GM19238 (cell line): ENCODE results near the gene NUP210L.
A peak's percentile ranks its signal among the peaks of the same experiment; 100 is the strongest.
"Not testable (repeated sequence)": the region's sequence is repeated elsewhere in the genome, so short reads cannot be mapped to it uniquely, and the experiment has no call there.

ENCODE experiments used
- DNase-seq: peaks from one replicate; pipeline ENCODE4 v3.0.0; 2011; ENCODE audit warnings: low spot score; ENCODE audit not compliant: insufficient read length

The NUP210L gene

GRCh38 chr1:154170547-154171222 is 15.8 kb upstream of the NUP210L start:
- DNase-seq, result no peak

- no peak for DNase-seq
Observed at GRCh38 chr1:154167461-154167860, 12.6 kb upstream of the NUP210L start.

- no peak for DNase-seq
Observed at GRCh38 chr1:154166207-154166606, 11.3 kb upstream of the NUP210L start.

DNA sequence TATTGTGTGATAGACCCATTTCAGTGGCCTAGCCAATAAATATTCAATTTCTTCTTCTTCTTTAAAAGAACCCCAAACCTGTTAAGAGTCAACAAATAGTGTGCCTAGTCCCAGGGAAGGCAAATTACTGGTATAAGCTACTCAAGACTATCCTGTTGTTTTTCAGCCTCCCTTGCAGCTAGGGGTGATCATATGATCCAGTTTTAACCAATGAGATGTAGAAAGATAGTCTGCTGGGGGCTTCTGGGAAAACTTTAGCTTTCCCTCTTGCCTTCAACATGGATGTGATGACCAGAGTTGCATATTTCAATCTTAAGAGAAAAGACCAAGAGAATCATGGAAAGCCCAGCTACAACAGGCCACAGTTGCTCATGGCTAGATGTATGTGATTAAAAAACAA is 4.7 kb upstream of the NUP210L start:
- no peak for DNase-seq

DNA sequence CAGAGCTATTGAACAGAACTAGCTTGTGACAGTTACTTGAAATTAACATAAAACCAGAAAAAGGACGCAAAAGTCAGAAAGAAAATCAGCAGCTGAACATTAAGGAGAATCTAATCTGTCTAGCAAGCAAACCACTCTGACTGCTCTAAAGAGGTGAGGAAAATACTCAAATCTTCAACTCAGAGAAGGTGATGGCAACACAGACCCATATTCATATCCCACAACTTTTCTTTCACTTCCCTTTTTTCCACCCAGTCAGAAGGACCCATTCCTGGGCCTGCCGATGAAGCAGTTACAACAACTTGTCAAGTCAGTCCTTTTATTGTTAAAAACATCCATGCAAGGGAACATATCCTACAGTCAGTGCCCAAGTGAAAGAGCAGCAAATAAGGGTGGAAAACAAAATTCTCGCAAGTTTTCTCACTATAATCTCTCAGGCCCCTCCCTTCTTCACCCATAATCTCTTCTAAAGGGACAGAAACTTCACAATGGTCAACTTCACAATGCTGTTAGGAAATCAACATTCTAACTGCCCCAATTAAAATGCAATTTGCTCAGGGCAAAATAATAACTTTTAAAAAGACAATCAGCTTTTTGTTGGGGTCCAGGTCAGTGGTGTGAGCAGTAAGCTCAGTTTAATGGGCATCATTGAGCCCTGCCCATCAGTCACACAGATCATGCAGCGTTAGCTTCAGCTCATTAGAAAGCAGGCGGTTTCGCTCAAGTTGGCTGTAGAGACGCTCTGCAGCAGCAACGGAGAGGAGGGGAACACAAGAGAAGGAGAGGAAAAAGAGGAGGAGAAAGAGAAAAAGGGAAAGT is 3.6 kb upstream of the NUP210L start:
- DNase-seq, result no peak

GRCh38 chr1:154157520-154158306 is 2.8 kb upstream of the NUP210L start:
- DNase-seq, result peak; percentile 44

DNA sequence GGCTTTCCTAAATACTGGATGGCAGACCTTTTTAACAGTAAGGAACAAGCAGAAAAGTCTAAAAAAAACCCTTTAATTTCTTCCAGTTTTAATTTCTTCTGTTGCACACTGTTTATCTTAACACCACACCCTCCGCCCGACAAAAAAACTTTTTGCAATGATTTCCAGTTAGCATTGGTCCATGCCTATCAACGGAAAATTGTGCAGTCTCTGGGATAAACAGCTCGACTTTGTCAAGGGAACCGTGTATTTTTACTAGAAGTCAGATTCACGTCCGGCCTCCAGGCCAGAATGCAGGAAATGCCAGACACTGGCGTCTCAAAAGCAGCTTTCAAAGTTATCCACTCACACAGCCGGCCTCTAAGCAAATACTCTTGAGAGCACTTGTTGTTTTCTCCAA is 378 bp upstream of the NUP210L start:
- DNase-seq, result no peak

- DNase-seq, result no peak
Observed at GRCh38 chr1:154154053-154154452, 820 bp downstream of the NUP210L start.

DNA sequence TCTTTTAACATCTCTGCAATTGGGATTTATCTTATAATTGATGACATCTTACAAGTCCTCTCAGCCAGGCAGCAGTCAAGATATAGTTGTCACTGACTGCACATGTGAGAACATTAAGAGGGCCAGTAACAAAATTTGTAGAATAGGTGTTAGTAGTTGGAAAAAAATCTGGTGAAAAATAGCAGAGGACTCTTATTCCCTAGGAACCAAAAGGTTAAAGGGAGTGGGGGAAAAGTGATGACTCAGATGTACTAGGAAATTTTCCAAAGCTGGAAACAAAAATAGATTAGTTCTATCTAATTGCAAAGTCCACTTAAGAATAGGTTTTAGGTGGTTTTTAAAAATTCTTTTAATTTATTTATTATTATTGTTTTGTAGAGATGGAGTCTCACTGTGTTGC is 3.6 kb downstream of the NUP210L start:
- DNase-seq, result no peak

GRCh38 chr1:154148807-154149206 is 6.1 kb downstream of the NUP210L start:
- DNase-seq, result no peak

GRCh38 chr1:154147505-154147904 is 7.4 kb downstream of the NUP210L start:
- DNase-seq, result not testable (repeated sequence)

- DNase-seq, result no peak
Observed at GRCh38 chr1:154145986-154146385, 8.9 kb downstream of the NUP210L start.

DNA sequence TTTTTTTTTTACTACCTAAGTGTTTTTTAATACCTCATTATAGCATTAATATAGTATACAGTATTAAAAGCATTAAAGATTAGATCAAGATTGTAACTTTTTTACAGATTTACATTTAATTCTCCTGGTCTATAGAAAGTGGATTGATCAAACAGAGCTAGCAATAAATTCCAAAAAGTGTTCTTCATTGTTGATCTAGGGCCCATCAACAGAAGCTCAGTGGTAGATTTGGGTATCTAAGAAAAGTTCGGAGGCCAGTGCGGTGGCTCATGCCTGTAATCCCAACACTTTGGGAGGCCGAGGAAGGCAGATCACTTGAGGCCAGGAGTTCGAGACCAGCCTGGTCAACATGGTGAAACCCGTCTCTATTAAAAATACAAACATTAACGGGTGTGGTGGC is 12.5 kb downstream of the NUP210L start:
- no peak for DNase-seq

GRCh38 chr1:154141240-154141639 is 13.6 kb downstream of the NUP210L start:
- no peak for DNase-seq

- DNase-seq, result no peak
Observed at GRCh38 chr1:154137888-154138287, 17.0 kb downstream of the NUP210L start.

- DNase-seq, result no peak
Observed at GRCh38 chr1:154133256-154133655, 21.6 kb downstream of the NUP210L start.

GRCh38 chr1:154129391-154129970 is 25.4 kb downstream of the NUP210L start:
- DNase-seq, result no peak

DNA sequence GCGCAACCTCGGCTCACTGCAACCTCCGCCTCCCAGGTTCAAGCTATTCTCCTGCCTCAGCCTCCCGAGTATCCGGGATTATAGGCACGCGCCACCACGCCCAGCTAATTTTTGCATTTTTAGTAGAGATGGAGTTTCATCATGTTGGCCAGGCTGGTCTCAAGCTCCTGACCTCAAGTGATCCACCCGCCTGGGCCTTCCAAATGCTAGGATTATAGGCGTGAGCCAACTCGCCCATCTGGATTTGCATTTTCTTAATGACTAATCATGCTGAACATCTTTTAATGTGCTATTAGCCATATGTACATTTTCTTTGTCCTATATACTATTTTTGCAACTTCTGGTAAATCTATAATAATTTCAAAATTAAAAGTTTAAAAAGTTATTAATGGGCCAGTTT is 31.7 kb downstream of the NUP210L start:
- not testable (repeated sequence) for DNase-seq

GRCh38 chr1:154117642-154118041 is 37.2 kb downstream of the NUP210L start:
- no peak for DNase-seq

- no peak for DNase-seq
Observed at GRCh38 chr1:154115180-154115579, 39.7 kb downstream of the NUP210L start.

GRCh38 chr1:154104433-154105082 is 50.3 kb downstream of the NUP210L start:
- DNase-seq, result no peak
